ENCODE results near the gene CELF6. TPM values are rescaled to one million over a fixed set of nuclear protein-coding genes. Genes with fewer than 3 reads are reported as not detected.
A peak's percentile ranks its signal among the peaks of the same experiment; 100 is the strongest.

The CELF6 gene
- total and polyA plus RNA-seq, 2 donors from 2014 or later = 3.5 to 3.8 TPM

DNA sequence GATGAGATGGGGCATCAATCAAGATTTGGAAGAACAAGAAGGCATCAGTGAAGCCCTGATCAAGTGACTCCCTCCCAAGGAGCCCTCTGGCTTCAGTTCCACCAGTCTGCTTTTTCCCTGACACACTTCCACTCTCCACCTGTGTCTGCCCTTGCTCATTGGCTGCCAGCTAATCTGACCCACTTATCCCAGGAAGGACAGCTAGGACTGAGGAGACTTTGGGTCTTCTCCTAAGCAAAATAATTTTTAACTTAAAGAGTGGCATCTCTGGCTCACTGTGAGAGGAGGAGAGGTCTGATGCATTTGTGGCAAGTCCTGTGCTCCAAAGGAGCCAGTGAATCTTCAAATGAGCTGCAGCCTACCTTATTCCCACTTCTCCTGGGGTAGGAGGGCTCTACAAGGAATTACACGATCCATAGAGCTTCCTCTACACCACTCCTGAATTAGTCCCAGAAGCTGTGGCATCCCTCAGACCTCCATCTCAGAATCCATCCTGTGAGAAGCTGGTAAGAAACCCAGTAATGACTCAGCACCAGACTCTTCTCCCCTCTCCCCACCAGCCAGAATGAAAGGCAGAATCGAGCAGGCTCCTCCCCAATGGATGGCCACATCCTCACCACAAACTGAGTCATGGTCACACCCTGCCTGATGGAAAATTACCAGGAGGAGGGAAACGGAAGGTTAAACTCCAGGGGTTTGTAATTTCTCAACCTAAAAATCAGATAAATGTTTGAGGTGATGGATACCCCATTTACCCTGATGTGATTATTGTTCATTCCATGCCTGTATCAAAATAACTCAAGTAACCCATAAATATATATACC lies 82.7 kb downstream of the CELF6 start:
- FAIRE-seq (no peak), DNase-seq (peak in 1 of 5 donors; percentile 76)
- Histone ChIP-seq H3K9me3 (ENCODE audit: control insufficient read depth in 2 of 3, insufficient read depth in 1 of 3, low read length in 3 of 3) (no peaks in the 10 kb centered on the region), H3K9ac (ENCODE audit: low read length in 3 of 3) (no peak overlapping the region), H3K4me3 (ENCODE audit: low read length in 3 of 3) (no peak overlapping the region), H3K36me3 (ENCODE audit: control insufficient read depth in 2 of 3, insufficient read depth in 3 of 3, low read length in 3 of 3) (peaks cover 2 to 18% (median 14%) of the 10 kb centered on the region in 3 donors), H3K27me3 (ENCODE audit: control insufficient read depth, insufficient read depth, low read length) (no peaks in the 10 kb centered on the region), H3K4me1 (ENCODE audit: control insufficient read depth in 2 of 3, insufficient read depth in 2 of 3, low read depth in 1 of 3, low read length in 3 of 3) (peaks cover 0 to 3% (median 0%) of the 10 kb centered on the region in 3 donors), H3K27ac (ENCODE audit: low read depth in 2 of 2, low read length in 2 of 2) (no peak overlapping the region)
- intact Hi-C loops (cut with DNase I) = no loop called here
- TF ChIP-seq, protein P1, sequence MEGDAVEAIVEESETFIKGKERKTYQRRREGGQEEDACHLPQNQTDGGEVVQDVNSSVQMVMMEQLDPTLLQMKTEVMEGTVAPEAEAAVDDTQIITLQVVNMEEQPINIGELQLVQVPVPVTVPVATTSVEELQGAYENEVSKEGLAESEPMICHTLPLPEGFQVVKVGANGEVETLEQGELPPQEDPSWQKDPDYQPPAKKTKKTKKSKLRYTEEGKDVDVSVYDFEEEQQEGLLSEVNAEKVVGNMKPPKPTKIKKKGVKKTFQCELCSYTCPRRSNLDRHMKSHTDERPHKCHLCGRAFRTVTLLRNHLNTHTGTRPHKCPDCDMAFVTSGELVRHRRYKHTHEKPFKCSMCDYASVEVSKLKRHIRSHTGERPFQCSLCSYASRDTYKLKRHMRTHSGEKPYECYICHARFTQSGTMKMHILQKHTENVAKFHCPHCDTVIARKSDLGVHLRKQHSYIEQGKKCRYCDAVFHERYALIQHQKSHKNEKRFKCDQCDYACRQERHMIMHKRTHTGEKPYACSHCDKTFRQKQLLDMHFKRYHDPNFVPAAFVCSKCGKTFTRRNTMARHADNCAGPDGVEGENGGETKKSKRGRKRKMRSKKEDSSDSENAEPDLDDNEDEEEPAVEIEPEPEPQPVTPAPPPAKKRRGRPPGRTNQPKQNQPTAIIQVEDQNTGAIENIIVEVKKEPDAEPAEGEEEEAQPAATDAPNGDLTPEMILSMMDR (IDR thresholded peaks at IDR 0.05; ENCODE audit: borderline replicate concordance, extremely low read depth, insufficient read depth) = no peak

DNA sequence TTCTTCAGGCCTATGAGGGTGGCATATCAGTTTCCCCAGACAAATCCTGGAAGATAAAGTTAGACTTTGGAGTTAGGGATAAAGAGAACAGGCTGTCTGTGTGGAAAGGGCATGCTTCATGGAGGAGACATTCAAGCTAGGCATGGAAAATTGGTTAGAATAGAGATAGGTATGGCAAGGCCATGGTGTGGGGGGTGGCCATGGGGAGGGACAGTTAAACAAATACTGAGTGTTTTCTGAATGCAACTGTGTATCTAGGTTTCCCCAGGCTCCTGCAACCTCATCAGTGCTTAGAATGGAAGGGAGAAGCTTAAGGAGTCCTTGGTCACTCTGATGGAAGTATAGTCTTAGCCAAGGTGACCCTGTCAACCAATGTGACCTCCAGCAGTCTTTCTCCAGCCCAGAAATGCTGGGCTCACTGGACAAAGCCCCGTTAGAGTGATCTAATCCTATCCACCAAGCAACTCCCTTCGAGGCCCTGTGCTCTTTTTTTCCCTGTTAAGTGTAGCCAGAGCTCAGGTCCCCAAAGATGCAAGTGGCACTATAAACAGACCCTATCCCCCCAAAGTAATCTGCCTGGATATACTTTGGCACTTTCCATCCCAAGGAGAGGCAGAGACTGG lies 83.5 kb downstream of the CELF6 start:
- intact Hi-C loops (cut with DNase I) = no loop called here
- DNase-seq (no peak), FAIRE-seq (no peak)
- Histone ChIP-seq H3K4me3 (ENCODE audit: low read length in 3 of 3) (no peak overlapping the region), H3K36me3 (ENCODE audit: control insufficient read depth in 2 of 3, insufficient read depth in 3 of 3, low read length in 3 of 3) (peaks cover 2 to 11% (median 7%) of the 10 kb centered on the region in 3 donors), H3K27me3 (ENCODE audit: control insufficient read depth, insufficient read depth, low read length) (no peaks in the 10 kb centered on the region), H3K4me1 (ENCODE audit: control insufficient read depth in 2 of 3, insufficient read depth in 2 of 3, low read depth in 1 of 3, low read length in 3 of 3) (peaks cover 0 to 5% (median 0%) of the 10 kb centered on the region in 3 donors), H3K9me3 (ENCODE audit: control insufficient read depth in 2 of 3, insufficient read depth in 1 of 3, low read length in 3 of 3) (no peaks in the 10 kb centered on the region), H3K27ac (ENCODE audit: low read depth in 2 of 2, low read length in 2 of 2) (no peak overlapping the region), H3K9ac (ENCODE audit: low read length in 3 of 3) (no peak overlapping the region)
- TF ChIP-seq, protein P1 (IDR thresholded peaks at IDR 0.05; ENCODE audit: borderline replicate concordance, extremely low read depth, insufficient read depth) = no peak

DNA sequence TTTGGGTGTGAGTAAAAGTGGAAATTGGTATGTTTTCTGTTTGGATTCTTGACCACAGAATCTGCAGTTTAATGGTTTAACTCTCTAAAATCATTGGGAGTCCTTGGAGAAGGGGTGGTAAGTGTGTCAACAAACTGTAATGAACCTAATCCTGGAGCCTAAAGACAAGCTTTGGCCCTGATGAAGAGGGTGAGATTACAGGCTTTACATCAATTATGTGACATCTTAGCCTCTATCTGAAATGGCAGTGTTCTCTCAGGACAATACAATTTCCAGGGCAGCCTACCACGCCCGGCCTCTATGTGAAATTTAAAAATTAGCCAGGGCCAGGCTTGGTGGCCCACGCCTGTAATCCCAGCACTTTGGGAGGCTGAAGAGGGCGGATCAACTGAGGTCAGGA lies 84.7 kb downstream of the CELF6 start:
- no peak overlapping the region for H3K9ac ChIP-seq (ENCODE audit: low read length in 3 of 3)
- no peak overlapping the region for H3K4me3 ChIP-seq (ENCODE audit: low read length in 3 of 3)
- H3K27ac ChIP-seq (ENCODE audit: low read depth in 2 of 2, low read length in 2 of 2) = no peak overlapping the region
- FAIRE-seq (no peak), DNase-seq (no peak)
- peaks cover 0 to 5% (median 0%) of the 10 kb centered on the region in 3 donors for H3K4me1 ChIP-seq (ENCODE audit: control insufficient read depth in 2 of 3, insufficient read depth in 2 of 3, low read depth in 1 of 3, low read length in 3 of 3)
- intact Hi-C loops (cut with DNase I) = no loop called here
- H3K27me3 ChIP-seq (ENCODE audit: control insufficient read depth, insufficient read depth, low read length) = no peaks in the 10 kb centered on the region
- H3K9me3 ChIP-seq (ENCODE audit: control insufficient read depth in 2 of 3, insufficient read depth in 1 of 3, low read length in 3 of 3) = no peaks in the 10 kb centered on the region
- no peaks in the 10 kb centered on the region for H3K36me3 ChIP-seq (ENCODE audit: control insufficient read depth in 2 of 3, insufficient read depth in 3 of 3, low read length in 3 of 3)
- TF ChIP-seq, protein P1 (IDR thresholded peaks at IDR 0.05; ENCODE audit: borderline replicate concordance, extremely low read depth, insufficient read depth) = no peak

Other genes starting within 250 kb of the CELF6 start
- 132 TPM for gene MYO9A, start 202.0 kb downstream of the CELF6 start, total RNA-seq
- 5.5 TPM for gene MYO9A, start 202.0 kb downstream of the CELF6 start, polyA plus RNA-seq (ENCODE audit: insufficient read depth, low read depth, low replicate concordance)
- 4.8 TPM for gene SENP8, start 201.8 kb downstream of the CELF6 start, total RNA-seq
- 5.6 TPM for gene SENP8, start 201.8 kb downstream of the CELF6 start, polyA plus RNA-seq (ENCODE audit: insufficient read depth, low read depth, low replicate concordance)
- gene GRAMD2A, start 122.4 kb downstream of the CELF6 start, total RNA-seq = 5.4 TPM
- 2.7 TPM for gene GRAMD2A, start 122.4 kb downstream of the CELF6 start, polyA plus RNA-seq (ENCODE audit: insufficient read depth, low read depth, low replicate concordance)
- gene PKM, start 89.0 kb downstream of the CELF6 start, total RNA-seq = 1,124 TPM
- 799 TPM for gene PKM, start 89.0 kb downstream of the CELF6 start, polyA plus RNA-seq (ENCODE audit: insufficient read depth, low read depth, low replicate concordance)
- gene PARP6, start 47.6 kb downstream of the CELF6 start, total RNA-seq = 69.7 TPM
- 50.4 TPM for gene PARP6, start 47.6 kb downstream of the CELF6 start, polyA plus RNA-seq (ENCODE audit: insufficient read depth, low read depth, low replicate concordance)
- gene HEXA, start 55.9 kb upstream of the CELF6 start, total RNA-seq = 138 TPM
- 199 TPM for gene HEXA, start 55.9 kb upstream of the CELF6 start, polyA plus RNA-seq (ENCODE audit: insufficient read depth, low read depth, low replicate concordance)
- not detected for gene TMEM202, start 78.1 kb upstream of the CELF6 start, total RNA-seq
- not detected for gene TMEM202, start 78.1 kb upstream of the CELF6 start, polyA plus RNA-seq (ENCODE audit: insufficient read depth, low read depth, low replicate concordance)
- 139 TPM for gene ARIH1, start 154.2 kb upstream of the CELF6 start, total RNA-seq
- gene ARIH1, start 154.2 kb upstream of the CELF6 start, polyA plus RNA-seq (ENCODE audit: insufficient read depth, low read depth, low replicate concordance) = 27.4 TPM